ENCODE data around the gene PLXNA3.
A peak's percentile ranks its signal among the peaks of the same experiment; 100 is the strongest.

The PLXNA3 gene

GRCh38 chrX:154444755-154445246 is 13.3 kb upstream of the PLXNA3 start:
- DNase-seq (ENCODE audit: low read depth): no peak
- in situ Hi-C loops (cut with HindIII; ENCODE audit: low sequenced_read_pairs): loop anchor here (5.0 kb wide), 1 partner anchor 42 kb away; the partner anchor contains the start of gene UBL4A
- TF ChIP-seq CTCF (IDR thresholded peaks at IDR 0.05; ENCODE audit: low read depth, low read length, missing control alignments): no peak
- H3K4me3 ChIP-seq (ENCODE audit: low read depth, low read length): peak overlapping the region; percentile 54

- in situ Hi-C loops (cut with HindIII; ENCODE audit: low sequenced_read_pairs): loop anchor here (5.0 kb wide), 1 partner anchor 42 kb away; the partner anchor contains the start of gene UBL4A
- no peak for DNase-seq (ENCODE audit: low read depth)
- TF ChIP-seq CTCF (IDR thresholded peaks at IDR 0.05; ENCODE audit: low read depth, low read length, missing control alignments): no peak
These were observed 12.3 kb upstream of the PLXNA3 start for GRCh38 chrX:154445776-154446175.

GRCh38 chrX:154446430-154446829 is 11.7 kb upstream of the PLXNA3 start:
- H3K4me3 ChIP-seq (ENCODE audit: low read depth, low read length): no peak overlapping the region
- no peak for TF ChIP-seq CTCF (IDR thresholded peaks at IDR 0.05; ENCODE audit: low read depth, low read length, missing control alignments)
- in situ Hi-C loops (cut with HindIII; ENCODE audit: low sequenced_read_pairs): loop anchor here (5.0 kb wide), 1 partner anchor 41 kb away; the partner anchor contains the start of gene UBL4A
- no peak for DNase-seq (ENCODE audit: low read depth)

More at GRCh38 chrX:154445776-154446175, 12.3 kb upstream of the PLXNA3 start:
- H3K4me3 ChIP-seq (ENCODE audit: low read depth, low read length): no peak overlapping the region

GRCh38 chrX:154448484-154448883 is 9.6 kb upstream of the PLXNA3 start:
- no peak overlapping the region for H3K4me3 ChIP-seq (ENCODE audit: low read depth, low read length)
- TF ChIP-seq CTCF (IDR thresholded peaks at IDR 0.05; ENCODE audit: low read depth, low read length, missing control alignments): no peak
- in situ Hi-C loops (cut with HindIII; ENCODE audit: low sequenced_read_pairs): loop anchor here (5.0 kb wide), 1 partner anchor 39 kb away; the partner anchor contains the start of gene UBL4A
- DNase-seq (ENCODE audit: low read depth): no peak

GRCh38 chrX:154449618-154450017 is 8.5 kb upstream of the PLXNA3 start:
- DNase-seq (ENCODE audit: low read depth): no peak
- in situ Hi-C loops (cut with HindIII; ENCODE audit: low sequenced_read_pairs): loop anchor here (5.0 kb wide), 1 partner anchor 38 kb away; the partner anchor contains the start of gene UBL4A
- no peak overlapping the region for H3K4me3 ChIP-seq (ENCODE audit: low read depth, low read length)
- no peak for TF ChIP-seq CTCF (IDR thresholded peaks at IDR 0.05; ENCODE audit: low read depth, low read length, missing control alignments)

GRCh38 chrX:154450312-154450711 is 7.8 kb upstream of the PLXNA3 start:
- no peak for TF ChIP-seq CTCF (IDR thresholded peaks at IDR 0.05; ENCODE audit: low read depth, low read length, missing control alignments)
- DNase-seq (ENCODE audit: low read depth): no peak
- H3K4me3 ChIP-seq (ENCODE audit: low read depth, low read length): no peak overlapping the region
- in situ Hi-C loops (cut with HindIII; ENCODE audit: low sequenced_read_pairs): no loop called here
